GM21825 (cell line): ENCODE data around the gene PKDCC.
A peak's percentile ranks its signal among the peaks of the same experiment; 100 is the strongest.

Experiments used
- ATAC-seq: cut with Tn5 transposase; IDR thresholded peaks from one replicate; pipeline ENCODE4 v1.9.1; 2021; ENCODE audit warnings: mild to moderate bottlenecking, moderate library complexity; ENCODE audit not compliant: unreplicated experiment

Gene PKDCC

GRCh38 chr2:42104621-42105020, 56.8 kb downstream of the PKDCC start:
- ATAC-seq: no peak

DNA sequence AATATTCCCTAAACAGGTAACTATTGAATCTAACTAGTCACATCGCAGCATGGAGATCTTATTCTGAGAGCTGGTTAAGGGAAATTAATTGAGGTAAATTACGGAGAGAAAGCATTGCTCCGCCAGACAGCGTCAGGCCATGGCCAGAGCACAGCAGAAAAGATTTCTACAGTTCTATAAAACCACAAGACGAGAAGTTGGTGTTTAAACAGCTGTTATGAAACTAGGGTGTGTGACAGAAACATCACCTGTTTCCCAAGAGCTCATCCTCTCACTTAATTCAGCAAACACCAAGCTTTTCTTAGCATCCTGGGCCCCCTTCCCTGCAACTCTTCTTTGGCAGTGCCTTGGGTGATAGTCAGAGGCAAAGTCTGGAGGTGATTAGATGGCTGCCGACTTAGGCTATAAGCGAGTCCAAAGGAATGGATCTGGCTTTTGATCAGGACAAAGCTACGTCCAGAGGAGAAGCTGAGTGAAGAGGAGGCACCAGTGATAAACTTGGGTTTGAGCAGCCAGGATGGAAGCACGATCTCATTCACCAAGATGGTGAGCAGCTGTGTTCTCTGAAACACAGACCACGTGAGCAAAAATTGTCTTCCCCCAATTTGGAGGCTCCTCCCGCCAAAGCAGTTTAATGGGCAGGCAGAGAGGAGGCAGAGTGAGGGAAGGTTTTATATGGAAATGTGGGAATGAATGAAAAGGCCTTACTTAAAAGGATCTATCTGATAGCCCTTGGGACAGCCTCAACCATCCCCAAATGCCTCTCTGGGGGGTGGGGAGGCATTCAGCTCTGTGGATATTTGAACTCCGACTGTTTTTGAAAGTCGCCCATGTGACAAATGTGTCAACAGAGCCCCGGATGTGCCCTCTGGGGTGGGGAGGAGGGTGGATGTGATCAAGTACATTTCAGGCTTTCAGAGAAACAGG, 57.8 kb downstream of the PKDCC start:
- ATAC-seq: peak; percentile 45

- ATAC-seq: no peak
Measured at GRCh38 chr2:42106257-42106816, 58.5 kb downstream of the PKDCC start.

DNA sequence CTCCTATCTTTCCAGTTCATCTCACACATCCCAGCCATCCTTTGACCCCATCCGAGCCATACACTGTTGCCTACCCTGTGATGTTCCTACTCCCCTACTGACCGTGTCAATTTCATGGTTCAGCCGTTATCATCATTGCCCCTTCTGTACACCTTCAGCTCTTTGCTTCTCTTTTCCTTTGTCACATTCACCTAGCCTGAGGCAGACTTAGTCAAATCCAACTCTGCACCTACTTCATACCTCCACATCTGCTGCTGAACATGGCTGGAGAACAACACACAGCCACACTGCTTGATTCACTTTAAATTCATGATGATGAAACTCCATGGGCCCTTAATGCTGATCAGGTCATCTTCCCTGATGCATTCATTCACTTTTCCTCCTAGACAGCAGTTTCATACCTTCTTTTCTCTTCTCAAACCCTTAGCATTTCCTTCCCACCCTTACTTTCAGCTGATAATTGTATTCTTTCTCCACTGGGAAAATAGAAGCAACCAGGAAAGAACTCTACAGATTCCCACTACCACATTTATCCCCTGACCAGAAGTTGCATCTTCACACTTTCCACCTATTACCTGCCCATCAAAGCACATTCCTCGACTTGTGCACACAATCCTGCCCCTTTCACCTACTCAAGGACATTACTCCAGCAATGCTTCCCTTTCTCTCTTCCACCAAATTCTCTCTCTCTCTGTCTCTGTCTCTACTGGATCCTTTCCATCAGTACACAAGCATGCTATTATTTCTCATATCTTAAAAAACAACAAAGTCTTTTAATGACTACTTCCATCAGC, 59.6 kb downstream of the PKDCC start:
- ATAC-seq: no peak
